ENCODE measurements around the gene CD151.

DNA sequence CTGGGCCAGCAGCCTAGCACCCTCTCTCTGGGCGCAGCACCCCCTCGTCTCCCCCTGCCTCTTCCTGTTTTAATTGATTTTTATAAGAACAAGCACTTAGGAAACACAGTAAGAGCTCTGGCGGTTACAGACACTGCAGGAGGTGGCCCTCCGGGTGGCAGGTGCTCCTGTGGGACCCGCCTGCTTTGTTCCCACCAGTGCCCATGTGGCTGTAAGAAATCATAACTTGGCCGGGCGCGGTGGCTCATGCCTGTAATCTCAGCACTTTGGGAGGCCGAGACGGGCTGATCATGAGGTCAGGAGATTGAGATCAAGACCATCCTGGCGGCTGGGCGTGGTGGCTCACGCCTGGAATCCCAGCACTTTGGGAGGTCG is 28.3 kb downstream of the CD151 start:
- TF ChIP-seq, protein P1, sequence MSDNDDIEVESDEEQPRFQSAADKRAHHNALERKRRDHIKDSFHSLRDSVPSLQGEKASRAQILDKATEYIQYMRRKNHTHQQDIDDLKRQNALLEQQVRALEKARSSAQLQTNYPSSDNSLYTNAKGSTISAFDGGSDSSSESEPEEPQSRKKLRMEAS (IDR thresholded peaks at IDR 0.05): no peak
- no peak for TF ChIP-seq POLR2A (IDR thresholded peaks at IDR 0.05; ENCODE audit: borderline replicate concordance, extremely low read depth, insufficient read depth, insufficient read length)
- TF ChIP-seq SIN3A (IDR thresholded peaks at IDR 0.05; ENCODE audit: low read depth): no peak
- TF ChIP-seq, protein P2, sequence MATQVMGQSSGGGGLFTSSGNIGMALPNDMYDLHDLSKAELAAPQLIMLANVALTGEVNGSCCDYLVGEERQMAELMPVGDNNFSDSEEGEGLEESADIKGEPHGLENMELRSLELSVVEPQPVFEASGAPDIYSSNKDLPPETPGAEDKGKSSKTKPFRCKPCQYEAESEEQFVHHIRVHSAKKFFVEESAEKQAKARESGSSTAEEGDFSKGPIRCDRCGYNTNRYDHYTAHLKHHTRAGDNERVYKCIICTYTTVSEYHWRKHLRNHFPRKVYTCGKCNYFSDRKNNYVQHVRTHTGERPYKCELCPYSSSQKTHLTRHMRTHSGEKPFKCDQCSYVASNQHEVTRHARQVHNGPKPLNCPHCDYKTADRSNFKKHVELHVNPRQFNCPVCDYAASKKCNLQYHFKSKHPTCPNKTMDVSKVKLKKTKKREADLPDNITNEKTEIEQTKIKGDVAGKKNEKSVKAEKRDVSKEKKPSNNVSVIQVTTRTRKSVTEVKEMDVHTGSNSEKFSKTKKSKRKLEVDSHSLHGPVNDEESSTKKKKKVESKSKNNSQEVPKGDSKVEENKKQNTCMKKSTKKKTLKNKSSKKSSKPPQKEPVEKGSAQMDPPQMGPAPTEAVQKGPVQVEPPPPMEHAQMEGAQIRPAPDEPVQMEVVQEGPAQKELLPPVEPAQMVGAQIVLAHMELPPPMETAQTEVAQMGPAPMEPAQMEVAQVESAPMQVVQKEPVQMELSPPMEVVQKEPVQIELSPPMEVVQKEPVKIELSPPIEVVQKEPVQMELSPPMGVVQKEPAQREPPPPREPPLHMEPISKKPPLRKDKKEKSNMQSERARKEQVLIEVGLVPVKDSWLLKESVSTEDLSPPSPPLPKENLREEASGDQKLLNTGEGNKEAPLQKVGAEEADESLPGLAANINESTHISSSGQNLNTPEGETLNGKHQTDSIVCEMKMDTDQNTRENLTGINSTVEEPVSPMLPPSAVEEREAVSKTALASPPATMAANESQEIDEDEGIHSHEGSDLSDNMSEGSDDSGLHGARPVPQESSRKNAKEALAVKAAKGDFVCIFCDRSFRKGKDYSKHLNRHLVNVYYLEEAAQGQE (IDR thresholded peaks at IDR 0.05; ENCODE audit: low read depth): no peak
- TF ChIP-seq SRF (IDR thresholded peaks at IDR 0.05; ENCODE audit: low read depth): no peak
- TF ChIP-seq, protein P3, sequence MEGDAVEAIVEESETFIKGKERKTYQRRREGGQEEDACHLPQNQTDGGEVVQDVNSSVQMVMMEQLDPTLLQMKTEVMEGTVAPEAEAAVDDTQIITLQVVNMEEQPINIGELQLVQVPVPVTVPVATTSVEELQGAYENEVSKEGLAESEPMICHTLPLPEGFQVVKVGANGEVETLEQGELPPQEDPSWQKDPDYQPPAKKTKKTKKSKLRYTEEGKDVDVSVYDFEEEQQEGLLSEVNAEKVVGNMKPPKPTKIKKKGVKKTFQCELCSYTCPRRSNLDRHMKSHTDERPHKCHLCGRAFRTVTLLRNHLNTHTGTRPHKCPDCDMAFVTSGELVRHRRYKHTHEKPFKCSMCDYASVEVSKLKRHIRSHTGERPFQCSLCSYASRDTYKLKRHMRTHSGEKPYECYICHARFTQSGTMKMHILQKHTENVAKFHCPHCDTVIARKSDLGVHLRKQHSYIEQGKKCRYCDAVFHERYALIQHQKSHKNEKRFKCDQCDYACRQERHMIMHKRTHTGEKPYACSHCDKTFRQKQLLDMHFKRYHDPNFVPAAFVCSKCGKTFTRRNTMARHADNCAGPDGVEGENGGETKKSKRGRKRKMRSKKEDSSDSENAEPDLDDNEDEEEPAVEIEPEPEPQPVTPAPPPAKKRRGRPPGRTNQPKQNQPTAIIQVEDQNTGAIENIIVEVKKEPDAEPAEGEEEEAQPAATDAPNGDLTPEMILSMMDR (IDR thresholded peaks at IDR 0.05 in 2 of 3, conservative IDR thresholded peaks at IDR 0.05 in 1 of 3; ENCODE audit: borderline replicate concordance in 1 of 3, insufficient read depth in 1 of 3, low read depth in 2 of 3, low read length in 2 of 3): no peak
- no peak for TF ChIP-seq CEBPB (IDR thresholded peaks at IDR 0.05; ENCODE audit: low read depth)
- no peak for TF ChIP-seq EZH2 (IDR thresholded peaks at IDR 0.05)
- no peak for TF ChIP-seq ZFX (IDR thresholded peaks at IDR 0.05)
- no peak for TF ChIP-seq CBX3 (IDR thresholded peaks at IDR 0.05; ENCODE audit: low read depth)
- TF ChIP-seq POLR2AphosphoS5 (IDR thresholded peaks at IDR 0.05; ENCODE audit: low read depth, low read length): no peak
- TF ChIP-seq EZH2phosphoT487 (IDR thresholded peaks at IDR 0.05; ENCODE audit: borderline replicate concordance): no peak
- TF ChIP-seq EGR1 (IDR thresholded peaks at IDR 0.05; ENCODE audit: low read depth): no peak
